Activated CD8-positive, alpha-beta memory T cell treated with anti-CD3 and anti-CD28 coated beads, Interleukin-2, amount 50 U/mL, for 48 hours (primary cell): Measurements from ENCODE around the gene PATL2.
"Not testable (repeated sequence)": the region's sequence is repeated elsewhere in the genome, so short reads cannot be mapped to it uniquely, and the experiment has no call there.

Source experiments
- DNase-seq: peaks from one replicate; pipeline ENCODE4 v3.0.0-alpha.2; 2020

PATL2 gene

DNA sequence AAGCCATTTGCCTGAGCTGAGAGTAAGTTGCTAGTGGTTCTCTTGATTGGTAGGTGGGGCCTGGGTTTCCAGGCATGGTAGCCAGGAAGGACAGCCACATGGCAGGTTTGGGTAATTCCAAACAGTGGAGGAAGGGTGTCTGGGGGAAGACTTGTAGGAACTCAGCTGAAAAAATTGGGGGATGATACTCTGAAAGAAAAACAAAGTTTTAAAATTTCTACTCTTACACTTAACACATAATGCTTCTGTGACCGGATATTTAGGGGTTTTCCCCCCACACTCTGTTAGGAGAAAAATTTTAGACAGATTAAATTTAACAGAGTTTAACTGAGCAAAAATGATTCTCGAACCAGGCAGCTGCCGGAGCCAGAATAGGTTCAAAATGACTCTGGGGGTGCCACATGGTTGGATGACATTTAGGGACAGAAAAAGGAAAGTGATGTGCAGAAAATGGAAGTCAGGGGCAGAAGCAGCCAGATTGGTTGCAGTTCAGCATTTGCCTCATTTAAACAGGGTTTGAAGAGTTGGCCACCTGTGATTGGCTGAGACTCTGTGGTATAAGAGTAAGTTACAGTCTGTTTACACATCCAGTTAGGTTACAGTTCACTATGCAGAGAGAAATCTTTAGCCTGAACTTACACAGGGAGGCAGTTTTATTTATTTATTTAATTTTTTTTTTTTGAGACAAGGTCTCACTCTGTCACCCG lies 8.3 kb upstream of the PATL2 start:
- peak; percentile 83 for DNase-seq

DNA sequence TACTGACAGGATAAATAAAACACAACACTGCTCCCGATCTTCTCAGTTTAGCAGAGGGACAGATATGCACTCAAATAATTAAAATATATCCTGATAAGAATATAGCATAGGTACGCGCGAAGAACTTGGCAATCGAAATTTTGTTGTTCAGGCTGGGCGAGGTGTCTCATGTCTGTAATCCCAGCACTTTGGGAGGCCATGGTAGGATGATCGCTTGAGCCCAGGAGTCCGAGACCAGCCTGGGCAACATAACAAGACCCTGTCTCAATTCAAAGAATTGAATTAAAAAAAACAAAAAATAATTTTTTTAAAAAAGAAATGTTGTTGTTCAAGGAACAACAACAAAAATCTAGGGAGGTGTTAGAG lies 7.8 kb upstream of the PATL2 start:
- DNase-seq: no peak

DNA sequence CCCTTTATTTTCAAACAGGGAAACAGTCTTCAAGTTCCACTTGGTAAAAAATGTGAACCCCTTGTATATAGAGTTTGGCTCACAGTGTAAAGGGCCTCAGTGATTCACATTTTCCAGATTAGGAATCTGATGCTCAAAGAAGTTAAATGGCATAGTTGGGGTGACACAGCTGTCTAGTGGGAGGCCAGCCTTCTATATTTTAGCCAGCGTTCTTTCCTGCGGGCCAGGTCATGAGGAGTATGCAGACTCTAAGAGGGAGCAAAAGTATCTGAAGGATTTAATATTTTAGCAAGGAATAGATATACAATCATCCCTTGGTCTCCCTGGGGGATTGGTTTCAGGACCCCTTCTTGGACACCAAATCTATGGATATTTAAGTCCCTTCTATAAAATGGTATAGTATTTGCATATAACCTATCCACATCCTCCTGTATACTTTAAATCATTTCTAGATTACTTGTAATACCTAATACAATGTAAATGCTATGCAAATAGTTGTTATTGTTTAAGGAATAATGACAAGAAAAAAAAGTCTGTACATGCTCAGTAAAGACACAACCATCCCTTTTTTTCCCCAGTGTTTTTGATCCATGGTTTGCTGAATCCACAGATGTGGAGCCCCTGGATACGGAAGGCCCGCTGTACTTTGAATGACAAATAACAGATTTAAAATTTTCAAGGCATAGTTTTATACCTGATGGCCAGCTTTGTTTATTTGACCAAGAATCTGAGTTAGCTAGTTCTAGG lies 7.2 kb upstream of the PATL2 start:
- DNase-seq: peak; percentile 57

DNA sequence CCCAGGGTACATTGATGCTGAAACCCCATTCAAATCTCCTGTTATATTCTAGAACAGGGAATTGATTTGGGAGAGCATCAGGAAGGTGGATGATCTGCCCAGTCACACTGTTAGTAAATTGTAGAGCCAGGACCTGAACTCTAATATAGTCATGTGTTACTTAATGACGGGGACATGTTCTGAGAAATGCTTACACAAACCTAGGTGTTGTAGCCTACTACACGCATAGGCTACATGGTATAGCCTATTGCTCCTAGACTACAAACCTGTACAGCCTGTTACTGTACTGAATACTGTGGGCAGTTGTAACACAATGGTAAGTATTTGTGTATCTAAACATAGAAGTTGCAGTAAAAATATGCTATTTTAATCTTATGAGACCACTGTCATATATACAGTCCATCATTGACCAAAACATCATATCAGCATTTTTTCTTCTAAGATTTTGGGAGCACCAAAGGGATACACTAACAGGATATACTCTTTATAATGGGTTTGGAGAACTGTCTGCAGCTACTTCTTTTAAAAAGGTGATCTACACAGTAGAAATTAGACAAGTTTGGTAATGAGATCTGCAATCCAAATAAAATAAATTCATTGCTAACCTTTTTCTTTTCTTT lies 6.0 kb upstream of the PATL2 start:
- no peak for DNase-seq

DNA sequence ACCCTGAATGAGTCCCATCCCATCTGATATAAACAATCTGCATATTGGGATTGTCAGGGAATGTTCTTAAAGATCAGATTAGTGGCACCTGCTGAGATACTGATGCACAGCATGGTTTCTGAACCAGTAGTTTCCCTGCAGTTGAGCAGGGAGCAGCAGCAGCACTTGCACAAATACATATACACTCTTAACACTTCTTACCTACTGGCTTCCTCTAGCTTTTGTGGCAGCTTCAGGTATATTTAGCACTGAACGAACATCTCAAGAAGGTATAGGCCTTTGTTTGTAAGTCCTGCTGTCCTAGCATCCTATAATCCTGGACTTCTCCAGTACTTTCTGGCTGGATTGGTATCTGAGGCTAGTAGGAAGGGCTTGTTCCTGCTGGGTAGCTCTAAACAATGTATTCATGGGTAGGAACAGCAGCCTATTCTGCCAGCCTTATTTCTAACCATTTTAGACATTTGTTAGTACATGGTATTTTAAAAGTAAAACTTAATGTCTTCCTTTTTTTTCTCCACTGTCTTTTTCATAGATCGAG lies 4.7 kb upstream of the PATL2 start:
- no peak for DNase-seq

DNA sequence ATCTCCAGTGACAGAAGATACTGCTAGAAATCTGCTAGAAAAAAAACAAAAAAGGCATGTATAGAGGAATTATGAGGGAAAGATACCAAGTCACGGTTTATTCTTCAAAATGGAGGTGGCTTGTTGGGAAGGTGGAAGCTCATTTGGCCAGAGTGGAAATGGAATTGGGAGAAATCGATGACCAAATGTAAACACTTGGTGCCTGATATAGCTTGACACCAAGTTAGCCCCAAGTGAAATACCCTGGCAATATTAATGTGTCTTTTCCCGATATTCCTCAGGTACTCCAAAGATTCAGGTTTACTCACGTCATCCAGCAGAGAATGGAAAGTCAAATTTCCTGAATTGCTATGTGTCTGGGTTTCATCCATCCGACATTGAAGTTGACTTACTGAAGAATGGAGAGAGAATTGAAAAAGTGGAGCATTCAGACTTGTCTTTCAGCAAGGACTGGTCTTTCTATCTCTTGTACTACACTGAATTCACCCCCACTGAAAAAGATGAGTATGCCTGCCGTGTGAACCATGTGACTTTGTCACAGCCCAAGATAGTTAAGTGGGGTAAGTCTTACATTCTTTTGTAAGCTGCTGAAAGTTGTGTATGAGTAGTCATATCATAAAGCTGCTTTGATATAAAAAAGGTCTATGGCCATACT lies 4.1 kb upstream of the PATL2 start:
- DNase-seq: no peak

DNA sequence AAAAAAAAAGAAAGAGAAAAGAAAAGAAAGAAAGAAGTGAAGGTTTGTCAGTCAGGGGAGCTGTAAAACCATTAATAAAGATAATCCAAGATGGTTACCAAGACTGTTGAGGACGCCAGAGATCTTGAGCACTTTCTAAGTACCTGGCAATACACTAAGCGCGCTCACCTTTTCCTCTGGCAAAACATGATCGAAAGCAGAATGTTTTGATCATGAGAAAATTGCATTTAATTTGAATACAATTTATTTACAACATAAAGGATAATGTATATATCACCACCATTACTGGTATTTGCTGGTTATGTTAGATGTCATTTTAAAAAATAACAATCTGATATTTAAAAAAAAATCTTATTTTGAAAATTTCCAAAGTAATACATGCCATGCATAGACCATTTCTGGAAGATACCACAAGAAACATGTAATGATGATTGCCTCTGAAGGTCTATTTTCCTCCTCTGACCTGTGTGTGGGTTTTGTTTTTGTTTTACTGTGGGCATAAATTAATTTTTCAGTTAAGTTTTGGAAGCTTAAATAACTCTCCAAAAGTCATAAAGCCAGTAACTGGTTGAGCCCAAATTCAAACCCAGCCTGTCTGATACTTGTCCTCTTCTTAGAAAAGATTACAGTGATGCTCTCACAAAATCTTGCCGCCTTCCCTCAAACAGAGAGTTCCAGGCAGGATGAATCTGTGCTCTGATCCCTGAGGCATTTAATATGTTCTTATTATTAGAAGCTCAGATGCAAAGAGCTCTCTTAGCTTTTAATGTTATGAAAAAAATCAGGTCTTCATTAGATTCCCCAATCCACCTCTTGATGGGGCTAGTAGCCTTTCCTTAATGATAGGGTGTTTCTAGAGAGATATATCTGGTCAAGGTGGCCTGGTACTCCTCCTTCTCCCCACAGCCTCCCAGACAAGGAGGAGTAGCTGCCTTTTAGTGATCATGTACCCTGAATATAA lies 2.2 kb upstream of the PATL2 start:
- DNase-seq: no peak

DNA sequence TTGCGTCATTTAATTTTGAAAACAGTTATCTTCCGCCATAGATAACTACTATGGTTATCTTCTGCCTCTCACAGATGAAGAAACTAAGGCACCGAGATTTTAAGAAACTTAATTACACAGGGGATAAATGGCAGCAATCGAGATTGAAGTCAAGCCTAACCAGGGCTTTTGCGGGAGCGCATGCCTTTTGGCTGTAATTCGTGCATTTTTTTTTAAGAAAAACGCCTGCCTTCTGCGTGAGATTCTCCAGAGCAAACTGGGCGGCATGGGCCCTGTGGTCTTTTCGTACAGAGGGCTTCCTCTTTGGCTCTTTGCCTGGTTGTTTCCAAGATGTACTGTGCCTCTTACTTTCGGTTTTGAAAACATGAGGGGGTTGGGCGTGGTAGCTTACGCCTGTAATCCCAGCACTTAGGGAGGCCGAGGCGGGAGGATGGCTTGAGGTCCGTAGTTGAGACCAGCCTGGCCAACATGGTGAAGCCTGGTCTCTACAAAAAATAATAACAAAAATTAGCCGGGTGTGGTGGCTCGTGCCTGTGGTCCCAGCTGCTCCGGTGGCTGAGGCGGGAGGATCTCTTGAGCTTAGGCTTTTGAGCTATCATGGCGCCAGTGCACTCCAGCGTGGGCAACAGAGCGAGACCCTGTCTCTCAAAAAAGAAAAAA lies 1.4 kb upstream of the PATL2 start:
- DNase-seq: peak; percentile 79

DNA sequence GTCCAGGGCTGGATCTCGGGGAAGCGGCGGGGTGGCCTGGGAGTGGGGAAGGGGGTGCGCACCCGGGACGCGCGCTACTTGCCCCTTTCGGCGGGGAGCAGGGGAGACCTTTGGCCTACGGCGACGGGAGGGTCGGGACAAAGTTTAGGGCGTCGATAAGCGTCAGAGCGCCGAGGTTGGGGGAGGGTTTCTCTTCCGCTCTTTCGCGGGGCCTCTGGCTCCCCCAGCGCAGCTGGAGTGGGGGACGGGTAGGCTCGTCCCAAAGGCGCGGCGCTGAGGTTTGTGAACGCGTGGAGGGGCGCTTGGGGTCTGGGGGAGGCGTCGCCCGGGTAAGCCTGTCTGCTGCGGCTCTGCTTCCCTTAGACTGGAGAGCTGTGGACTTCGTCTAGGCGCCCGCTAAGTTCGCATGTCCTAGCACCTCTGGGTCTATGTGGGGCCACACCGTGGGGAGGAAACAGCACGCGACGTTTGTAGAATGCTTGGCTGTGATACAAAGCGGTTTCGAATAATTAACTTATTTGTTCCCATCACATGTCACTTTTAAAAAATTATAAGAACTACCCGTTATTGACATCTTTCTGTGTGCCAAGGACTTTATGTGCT lies 721 bp upstream of the PATL2 start:
- DNase-seq: peak; percentile 86

DNA sequence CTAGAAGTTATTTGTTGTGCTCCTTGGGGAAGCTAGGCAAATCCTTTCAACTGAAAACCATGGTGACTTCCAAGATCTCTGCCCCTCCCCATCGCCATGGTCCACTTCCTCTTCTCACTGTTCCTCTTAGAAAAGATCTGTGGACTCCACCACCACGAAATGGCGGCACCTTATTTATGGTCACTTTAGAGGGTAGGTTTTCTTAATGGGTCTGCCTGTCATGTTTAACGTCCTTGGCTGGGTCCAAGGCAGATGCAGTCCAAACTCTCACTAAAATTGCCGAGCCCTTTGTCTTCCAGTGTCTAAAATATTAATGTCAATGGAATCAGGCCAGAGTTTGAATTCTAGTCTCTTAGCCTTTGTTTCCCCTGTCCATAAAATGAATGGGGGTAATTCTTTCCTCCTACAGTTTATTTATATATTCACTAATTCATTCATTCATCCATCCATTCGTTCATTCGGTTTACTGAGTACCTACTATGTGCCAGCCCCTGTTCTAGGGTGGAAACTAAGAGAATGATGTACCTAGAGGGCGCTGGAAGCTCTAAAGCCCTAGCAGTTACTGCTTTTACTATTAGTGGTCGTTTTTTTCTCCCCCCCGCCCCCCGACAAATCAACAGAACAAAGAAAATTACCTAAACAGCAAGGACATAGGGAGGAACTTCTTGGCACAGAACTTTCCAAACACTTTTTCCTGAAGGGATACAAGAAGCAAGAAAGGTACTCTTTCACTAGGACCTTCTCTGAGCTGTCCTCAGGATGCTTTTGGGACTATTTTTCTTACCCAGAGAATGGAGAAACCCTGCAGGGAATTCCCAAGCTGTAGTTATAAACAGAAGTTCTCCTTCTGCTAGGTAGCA lies 657 bp downstream of the PATL2 start:
- no peak for DNase-seq

DNA sequence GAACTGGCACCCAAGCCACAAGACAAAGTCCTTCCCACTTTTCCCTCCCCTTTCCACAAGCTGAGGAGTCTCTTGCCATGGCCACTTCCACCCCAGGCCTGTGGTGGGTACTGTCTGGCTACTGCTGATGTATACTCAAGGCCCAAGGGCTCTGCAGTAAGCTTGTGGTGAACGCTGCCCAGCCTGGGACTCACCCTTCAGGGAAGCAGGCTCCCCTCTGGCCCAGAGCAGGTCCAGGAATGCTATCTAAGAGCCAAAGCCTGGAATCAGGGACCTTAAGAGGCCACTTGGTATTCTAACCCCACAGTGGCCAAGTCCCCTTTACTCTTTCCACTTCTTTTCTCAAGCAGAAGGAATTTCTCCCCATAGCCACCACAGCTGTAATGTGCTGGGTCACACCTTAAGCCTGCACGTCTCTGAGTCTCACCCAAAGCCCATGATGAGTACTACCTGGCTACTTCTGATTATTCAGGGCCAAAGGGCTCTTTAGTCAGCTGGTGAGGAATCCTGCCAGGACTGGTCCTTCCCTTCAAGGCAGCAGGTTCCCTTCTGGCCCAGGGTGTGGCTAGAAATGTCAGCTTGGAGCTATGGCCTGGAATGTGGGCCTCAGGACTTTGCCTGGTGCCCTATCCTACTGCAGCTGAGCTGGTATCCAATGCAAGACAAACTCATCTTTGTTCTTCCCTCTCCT lies 4.0 kb downstream of the PATL2 start:
- no peak for DNase-seq

DNA sequence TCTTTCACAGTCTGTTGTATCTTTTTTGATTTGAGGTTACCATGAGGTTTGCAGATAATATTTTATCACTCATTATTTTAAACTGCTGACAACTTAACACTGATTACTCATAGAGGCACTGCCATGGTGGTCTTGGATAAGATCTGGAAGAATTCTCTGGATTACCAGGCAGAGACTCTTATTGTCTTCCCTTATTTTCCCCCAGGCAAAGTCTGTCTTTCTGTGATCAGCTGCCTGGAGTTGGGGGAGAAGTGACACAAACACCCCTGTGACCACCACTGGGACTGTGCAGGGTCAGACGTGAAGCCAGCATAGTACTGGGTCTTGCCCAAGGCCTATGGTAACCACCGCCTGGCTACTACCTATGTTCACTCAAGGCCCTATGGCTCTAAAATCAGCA lies 4.7 kb downstream of the PATL2 start:
- no peak for DNase-seq

DNA sequence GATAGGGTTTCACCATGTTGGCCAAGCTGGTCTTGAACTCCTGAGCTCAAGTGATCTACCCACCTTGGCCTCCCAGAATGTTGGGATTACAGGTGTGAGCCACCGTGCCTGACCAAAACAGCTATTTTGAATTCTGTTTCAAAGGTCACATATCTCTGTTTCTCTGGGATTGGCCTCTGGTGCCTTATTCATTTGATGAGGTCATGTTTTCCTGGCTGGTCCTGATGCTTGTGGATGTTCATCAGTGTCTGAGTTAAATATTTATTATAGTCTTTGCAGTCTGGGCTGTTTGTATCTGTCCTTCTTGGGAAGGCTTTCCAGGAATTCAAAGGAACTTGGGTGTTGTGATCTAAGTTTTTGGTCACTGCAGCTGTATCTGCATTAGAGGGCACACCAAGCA lies 5.1 kb downstream of the PATL2 start:
- DNase-seq: no peak

DNA sequence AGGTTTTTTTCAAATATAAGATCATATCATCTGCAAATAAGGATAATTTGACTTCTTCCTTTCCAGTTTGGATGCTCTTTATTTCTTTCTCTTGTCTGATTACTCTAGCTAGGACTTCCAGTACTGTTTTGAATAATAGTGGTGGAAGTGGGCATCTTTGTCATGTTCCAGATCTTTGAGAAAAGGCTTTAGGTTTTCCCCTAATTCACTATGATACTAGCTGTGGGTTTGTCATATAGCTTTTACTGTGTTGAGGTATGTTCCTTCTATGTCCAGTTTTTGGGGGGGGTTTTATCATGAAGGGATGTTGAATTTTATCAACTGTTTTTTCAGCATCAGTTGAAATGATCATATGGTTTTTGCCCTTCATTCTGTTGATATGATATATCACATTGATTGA lies 10.4 kb downstream of the PATL2 start:
- DNase-seq: not testable (repeated sequence)

DNA sequence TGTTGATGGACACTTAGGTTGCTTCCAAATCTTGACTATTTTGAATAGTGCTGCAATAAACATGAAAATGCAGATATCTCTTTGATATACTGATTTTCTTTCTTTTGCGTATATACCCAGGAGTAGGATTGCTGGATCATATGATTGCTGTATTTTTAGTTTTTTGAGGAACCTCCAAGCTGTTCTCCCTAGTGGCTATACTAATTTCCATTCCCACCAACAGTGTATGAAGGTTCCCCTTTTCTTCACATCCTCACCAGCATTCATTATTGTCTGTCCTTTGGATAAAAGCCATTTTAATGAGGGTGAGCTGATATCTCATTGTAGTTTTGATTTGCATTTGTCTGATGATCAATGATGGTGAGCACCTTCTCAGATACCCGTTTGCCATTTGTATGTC lies 12.5 kb downstream of the PATL2 start:
- no peak for DNase-seq

DNA sequence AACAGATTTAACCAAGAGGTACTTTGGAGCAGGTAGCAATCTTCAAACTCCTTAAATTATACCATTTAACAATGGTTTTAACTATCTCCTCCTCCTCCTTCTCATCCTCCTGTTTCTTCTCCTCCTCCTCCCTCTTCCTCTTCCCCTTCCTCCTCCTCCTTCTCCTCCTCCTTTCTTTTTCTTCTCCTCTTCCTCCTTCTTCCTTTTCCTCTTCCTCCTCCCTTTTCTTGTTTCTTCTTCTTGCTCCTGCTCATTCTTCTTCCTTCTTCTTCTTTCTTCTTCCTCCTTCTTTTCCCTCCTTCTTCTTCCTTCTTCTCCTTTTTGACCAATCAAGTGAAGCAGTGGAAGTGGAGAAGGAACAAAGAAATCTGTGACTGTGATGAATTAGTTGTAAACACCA lies 14.1 kb downstream of the PATL2 start:
- no peak for DNase-seq

DNA sequence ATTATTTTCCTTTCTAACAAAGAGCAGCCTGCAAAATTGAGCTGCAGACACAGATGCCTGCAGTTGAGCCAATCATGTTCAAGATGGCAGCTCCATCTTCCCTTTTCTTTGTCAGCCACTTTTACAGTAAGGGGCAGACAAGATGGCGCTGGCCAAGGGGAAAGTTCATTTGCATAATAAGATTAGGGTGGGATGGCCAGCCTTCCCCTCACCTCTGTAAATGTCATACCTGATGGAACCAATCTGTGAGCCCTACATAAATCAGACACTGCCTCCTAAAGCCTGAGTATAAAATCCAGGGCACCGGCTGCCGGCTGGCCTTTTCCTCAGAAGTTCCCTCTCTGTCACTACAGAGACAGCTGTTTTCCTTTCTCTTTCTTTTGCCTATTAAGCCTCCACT lies 15.8 kb downstream of the PATL2 start:
- DNase-seq: no peak

DNA sequence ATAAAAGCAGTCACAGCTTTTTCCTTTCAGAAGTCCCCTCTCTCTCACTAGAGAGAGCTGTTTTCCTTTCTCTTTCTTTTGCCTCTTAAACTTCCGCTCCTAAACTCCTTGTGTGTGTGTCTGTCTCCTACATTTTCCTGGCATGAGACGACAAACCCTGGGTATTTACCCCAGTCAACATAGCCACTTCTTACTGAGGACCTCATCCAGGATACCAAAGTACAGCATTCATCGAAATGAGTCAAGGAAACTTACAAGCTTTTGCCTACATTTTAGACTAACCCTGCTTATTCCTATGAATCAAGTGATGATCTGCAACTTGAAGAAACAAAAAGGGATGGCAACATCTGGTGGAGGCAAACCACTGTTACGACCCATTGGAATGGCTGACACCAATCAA lies 16.7 kb downstream of the PATL2 start:
- no peak for DNase-seq

DNA sequence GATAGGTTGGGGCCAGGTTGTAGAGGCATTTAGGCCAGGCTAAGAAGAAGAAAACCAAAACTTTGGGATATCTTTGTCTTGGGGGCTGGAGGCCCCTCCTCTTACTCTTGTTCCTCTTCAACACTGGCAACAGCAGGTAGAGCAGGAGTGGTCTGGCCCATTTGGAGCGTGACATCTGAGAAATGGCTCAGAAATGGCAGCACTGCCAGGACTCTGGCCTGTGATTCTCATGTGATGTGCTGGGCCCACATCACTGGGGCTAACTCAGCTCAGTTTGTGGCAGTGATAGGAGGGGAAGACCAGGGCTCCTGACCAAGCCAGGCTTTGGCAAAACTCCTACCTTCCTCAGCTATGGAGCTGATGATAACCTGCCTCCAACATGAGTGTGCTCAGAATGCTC lies 18.5 kb downstream of the PATL2 start:
- DNase-seq: no peak

DNA sequence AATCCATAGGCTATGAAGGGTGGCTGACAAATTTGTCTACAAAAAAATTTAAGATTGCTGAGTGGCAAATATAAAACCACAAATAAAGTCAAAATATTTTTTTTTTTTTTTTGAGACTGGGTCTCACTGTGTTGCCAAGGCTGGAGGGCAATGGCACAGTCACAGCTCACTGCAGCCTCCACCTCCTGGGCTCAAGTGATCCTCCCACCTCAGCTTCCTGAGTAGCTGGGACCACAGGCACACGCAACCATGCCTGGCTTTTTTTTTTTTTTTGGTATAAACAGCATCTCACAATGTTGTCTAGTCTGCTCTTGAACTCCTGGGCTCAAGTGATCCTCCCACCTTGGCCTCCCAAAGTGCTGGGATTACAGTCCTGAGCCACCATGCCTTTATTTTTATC lies 20.9 kb downstream of the PATL2 start:
- DNase-seq: not testable (repeated sequence)
